ENCODE results near the gene DYRK1A.
A peak's percentile ranks its signal among the peaks of the same experiment; 100 is the strongest.
"Not testable (repeated sequence)": the region's sequence is repeated elsewhere in the genome, so short reads cannot be mapped to it uniquely, and the experiment has no call there.

The DYRK1A gene

GRCh38 chr21:37520801-37521200 lies 154.2 kb downstream of the DYRK1A start:
- TF ChIP-seq POLR2AphosphoS5 (IDR thresholded peaks at IDR 0.05; ENCODE audit: low read depth, low read length): no peak
- no peak for DNase-seq (ENCODE audit: insufficient read length, low spot score)
- no peak for FAIRE-seq

- FAIRE-seq: no peak
- TF ChIP-seq TAF1 (IDR thresholded peaks at IDR 0.05; ENCODE audit: low read depth, low read length) (no peak), POLR2AphosphoS5 (IDR thresholded peaks at IDR 0.05; ENCODE audit: low read depth, low read length) (0 out of 2 replicates have a peak, but pooled peaks have one; percentile 39)
- no peak for DNase-seq (ENCODE audit: insufficient read length, low spot score)
These were observed 155.1 kb downstream of the DYRK1A start for GRCh38 chr21:37521658-37522057.

DNA sequence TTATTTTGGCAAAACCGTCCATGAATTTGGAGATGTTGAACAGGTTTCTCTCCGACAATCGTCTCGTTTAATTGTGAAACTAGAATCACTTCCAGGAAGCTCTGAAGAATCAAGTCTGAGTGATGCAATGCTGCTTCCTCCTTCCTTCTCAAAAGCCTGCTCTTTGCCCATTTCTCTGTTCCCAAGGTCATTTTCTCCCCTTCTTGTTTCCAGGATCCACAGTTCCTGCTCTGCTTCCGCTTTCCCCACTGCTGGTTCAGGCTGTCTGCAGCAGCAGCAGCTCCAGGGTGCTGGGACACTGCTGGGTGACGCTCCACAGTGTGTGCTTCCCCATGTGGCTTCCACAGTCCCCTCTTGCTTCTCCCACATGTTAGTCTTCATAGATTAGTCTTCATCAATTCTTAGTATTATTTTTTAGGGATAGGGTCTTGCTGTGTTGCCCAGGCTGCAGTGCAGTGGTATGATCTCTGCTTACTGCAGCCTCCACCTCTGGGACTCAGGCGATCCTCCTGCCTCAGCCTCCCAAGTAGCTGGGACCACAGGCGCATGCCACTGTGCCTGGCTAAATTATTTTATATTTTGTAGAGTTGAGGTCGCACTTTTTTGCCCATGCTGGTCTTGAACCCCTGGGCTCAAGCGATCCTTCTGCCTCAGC lies 156.2 kb downstream of the DYRK1A start:
- TF ChIP-seq SPI1 (IDR thresholded peaks at IDR 0.05; ENCODE audit: low read depth, low read length): no peak
- no peak; the same call in 1 of the 2 replicates for TF ChIP-seq POLR2AphosphoS5 (IDR thresholded peaks at IDR 0.05; ENCODE audit: low read depth, low read length)
- TF ChIP-seq POLR2A (IDR thresholded peaks at IDR 0.05; ENCODE audit: low read depth, low read length): no peak
- TF ChIP-seq PAX5 (IDR thresholded peaks at IDR 0.05; ENCODE audit: insufficient read depth, low read length, severe bottlenecking): no peak
- no peak for TF ChIP-seq POU2F2 (IDR thresholded peaks at IDR 0.05; ENCODE audit: low read depth, low read length)
- TF ChIP-seq TAF1 (IDR thresholded peaks at IDR 0.05; ENCODE audit: low read depth, low read length): no peak
- FAIRE-seq (no peak), DNase-seq (ENCODE audit: insufficient read length, low spot score) (no peak)

DNA sequence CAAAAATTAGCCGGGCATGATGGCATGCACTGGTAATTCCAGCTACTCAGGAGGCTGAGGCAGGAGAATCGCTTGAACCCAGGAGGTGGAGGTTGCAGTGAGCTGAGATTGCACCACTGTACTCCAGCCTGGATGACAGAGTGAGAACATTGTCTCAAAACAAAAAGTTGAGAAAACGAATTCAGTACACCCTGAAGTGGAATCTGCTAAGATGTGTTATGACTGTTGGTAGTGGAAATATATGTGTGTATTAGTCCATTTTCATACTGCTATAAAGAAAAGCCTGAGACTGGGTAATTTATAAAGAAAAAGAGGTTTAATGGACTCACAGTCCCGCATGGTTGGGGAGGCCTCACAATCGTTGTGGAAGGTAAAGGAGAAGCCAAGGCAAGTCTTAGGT lies 158.4 kb downstream of the DYRK1A start:
- not testable (repeated sequence) for DNase-seq (ENCODE audit: insufficient read length, low spot score); FAIRE-seq

DNA sequence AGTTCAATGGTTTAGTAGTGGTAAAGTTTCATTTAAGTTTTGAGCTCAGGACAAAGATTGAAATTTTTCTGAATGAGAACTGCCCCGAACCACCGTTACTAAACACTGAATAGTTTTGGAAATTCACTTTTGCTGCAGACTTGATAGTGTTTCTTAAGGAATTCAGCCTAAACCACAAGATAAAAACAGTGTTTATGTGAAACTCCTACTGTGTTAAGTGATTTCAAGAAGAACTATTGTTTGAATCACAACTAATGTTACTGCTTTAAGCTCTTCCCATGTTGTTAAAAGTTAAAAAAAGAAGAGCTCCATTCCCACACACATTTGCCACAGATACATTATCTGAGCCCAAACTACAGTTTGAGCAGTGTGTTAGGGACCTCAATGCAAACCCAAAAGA lies 159.2 kb downstream of the DYRK1A start:
- DNase-seq (ENCODE audit: insufficient read length, low spot score) (no peak), FAIRE-seq (no peak)
- TF ChIP-seq POLR2A (IDR thresholded peaks at IDR 0.05; ENCODE audit: low read depth, low read length): no peak
- no peak for TF ChIP-seq PAX5 (IDR thresholded peaks at IDR 0.05; ENCODE audit: insufficient read depth, low read length, severe bottlenecking)
- TF ChIP-seq POLR2AphosphoS5 (IDR thresholded peaks at IDR 0.05; ENCODE audit: low read depth, low read length): no peak
- no peak for TF ChIP-seq POU2F2 (IDR thresholded peaks at IDR 0.05; ENCODE audit: low read depth, low read length)
- no peak for TF ChIP-seq TAF1 (IDR thresholded peaks at IDR 0.05; ENCODE audit: low read depth, low read length)
- TF ChIP-seq SPI1 (IDR thresholded peaks at IDR 0.05; ENCODE audit: low read depth, low read length): no peak

DNA sequence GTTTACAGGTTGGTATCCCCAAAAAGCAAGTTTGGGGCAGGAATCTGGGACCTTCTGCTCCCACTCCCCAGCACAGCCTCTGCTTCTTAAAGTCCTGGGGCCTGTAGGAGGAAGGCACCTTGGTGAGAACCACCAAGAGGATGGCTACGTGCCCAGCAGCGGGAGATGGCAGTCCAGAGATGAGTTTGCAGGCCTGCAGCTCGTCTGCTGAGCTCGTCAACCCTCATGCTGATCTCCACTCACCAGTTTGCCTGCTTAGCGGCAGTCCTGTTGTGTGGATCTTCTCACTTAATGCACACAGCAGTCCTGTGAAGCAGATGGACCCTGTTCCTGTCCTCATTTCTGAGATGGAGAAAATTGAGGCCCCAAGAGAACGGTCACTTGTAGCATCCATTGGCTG lies 160.5 kb downstream of the DYRK1A start:
- no peak for TF ChIP-seq POU2F2 (IDR thresholded peaks at IDR 0.05; ENCODE audit: low read depth, low read length)
- TF ChIP-seq TAF1 (IDR thresholded peaks at IDR 0.05; ENCODE audit: low read depth, low read length): no peak
- TF ChIP-seq SPI1 (IDR thresholded peaks at IDR 0.05; ENCODE audit: low read depth, low read length): no peak
- no peak for TF ChIP-seq POLR2AphosphoS5 (IDR thresholded peaks at IDR 0.05; ENCODE audit: low read depth, low read length)
- TF ChIP-seq PAX5 (IDR thresholded peaks at IDR 0.05; ENCODE audit: insufficient read depth, low read length, severe bottlenecking): no peak
- no peak for TF ChIP-seq POLR2A (IDR thresholded peaks at IDR 0.05; ENCODE audit: low read depth, low read length)
- DNase-seq (ENCODE audit: insufficient read length, low spot score): no peak
- no peak for FAIRE-seq

DNA sequence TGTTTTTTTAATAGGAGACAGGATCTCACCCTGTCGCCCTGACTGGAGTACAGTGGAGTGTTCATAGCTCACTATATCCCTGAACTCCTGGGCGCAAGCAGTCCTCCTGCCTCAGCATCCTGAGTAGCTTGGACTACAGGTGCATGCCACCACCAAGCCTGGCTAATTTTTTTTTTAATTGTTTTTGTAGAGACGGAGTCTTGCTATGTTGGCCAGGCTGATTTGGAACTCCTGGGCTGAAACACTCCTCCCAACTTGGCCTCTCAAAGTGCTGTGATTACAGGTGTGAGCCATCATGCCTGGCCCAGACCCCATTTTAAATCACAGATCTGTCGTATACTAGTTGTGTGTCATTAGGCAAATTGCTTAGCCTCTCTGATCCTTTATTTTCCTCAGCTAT lies 161.1 kb downstream of the DYRK1A start:
- FAIRE-seq (no peak), DNase-seq (ENCODE audit: insufficient read length, low spot score) (no peak)
- TF ChIP-seq PAX5 (IDR thresholded peaks at IDR 0.05; ENCODE audit: insufficient read depth, low read length, severe bottlenecking): no peak
- no peak for TF ChIP-seq POLR2AphosphoS5 (IDR thresholded peaks at IDR 0.05; ENCODE audit: low read depth, low read length)
- no peak for TF ChIP-seq SPI1 (IDR thresholded peaks at IDR 0.05; ENCODE audit: low read depth, low read length)
- no peak for TF ChIP-seq TAF1 (IDR thresholded peaks at IDR 0.05; ENCODE audit: low read depth, low read length)
- TF ChIP-seq POLR2A (IDR thresholded peaks at IDR 0.05; ENCODE audit: low read depth, low read length): no peak
- TF ChIP-seq POU2F2 (IDR thresholded peaks at IDR 0.05; ENCODE audit: low read depth, low read length): no peak

DNA sequence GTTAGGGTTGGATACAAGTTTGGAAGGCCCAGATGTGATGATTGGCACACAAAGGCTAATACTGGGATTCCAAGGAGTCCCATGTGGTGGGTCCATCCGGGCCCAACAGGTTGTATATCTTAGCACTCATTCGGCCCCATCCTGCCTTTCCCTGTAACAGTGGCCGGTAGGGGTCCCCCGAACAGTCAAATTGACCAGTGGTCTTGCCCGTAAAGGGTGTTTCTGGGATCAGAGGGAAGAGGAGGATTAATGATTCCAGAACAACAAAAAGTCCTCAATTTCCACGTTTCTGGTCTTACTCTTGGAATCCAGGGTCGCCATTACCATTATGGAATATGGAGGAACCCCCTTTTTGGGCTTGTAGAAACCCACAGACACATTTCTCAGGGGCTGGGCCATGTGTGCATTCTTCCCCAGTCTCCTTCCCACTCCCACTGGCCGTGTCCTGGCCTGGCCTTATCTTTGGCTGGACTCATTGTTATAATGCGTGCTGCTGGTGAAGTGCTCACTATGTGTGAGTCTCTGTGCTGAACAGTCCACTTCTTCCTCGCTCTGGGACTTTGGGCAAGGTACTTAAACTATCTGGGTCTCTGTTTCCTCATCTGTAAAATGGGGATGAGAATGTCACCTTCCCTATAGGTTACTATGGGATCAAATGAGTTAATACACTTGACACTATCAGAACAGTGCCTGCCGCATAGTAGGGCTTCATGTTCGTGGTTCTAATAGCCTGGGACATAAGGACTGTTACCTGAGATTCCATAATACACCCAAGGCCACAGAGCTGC lies 161.8 kb downstream of the DYRK1A start:
- TF ChIP-seq SPI1 (IDR thresholded peaks at IDR 0.05; ENCODE audit: low read depth, low read length): no peak
- no peak for TF ChIP-seq POU2F2 (IDR thresholded peaks at IDR 0.05; ENCODE audit: low read depth, low read length)
- no peak for TF ChIP-seq TAF1 (IDR thresholded peaks at IDR 0.05; ENCODE audit: low read depth, low read length)
- TF ChIP-seq PAX5 (IDR thresholded peaks at IDR 0.05; ENCODE audit: insufficient read depth, low read length, severe bottlenecking): no peak
- TF ChIP-seq POLR2AphosphoS5 (IDR thresholded peaks at IDR 0.05; ENCODE audit: low read depth, low read length): no peak
- no peak for TF ChIP-seq POLR2A (IDR thresholded peaks at IDR 0.05; ENCODE audit: low read depth, low read length)
- no peak for DNase-seq (ENCODE audit: insufficient read length, low spot score)
- no peak for FAIRE-seq

DNA sequence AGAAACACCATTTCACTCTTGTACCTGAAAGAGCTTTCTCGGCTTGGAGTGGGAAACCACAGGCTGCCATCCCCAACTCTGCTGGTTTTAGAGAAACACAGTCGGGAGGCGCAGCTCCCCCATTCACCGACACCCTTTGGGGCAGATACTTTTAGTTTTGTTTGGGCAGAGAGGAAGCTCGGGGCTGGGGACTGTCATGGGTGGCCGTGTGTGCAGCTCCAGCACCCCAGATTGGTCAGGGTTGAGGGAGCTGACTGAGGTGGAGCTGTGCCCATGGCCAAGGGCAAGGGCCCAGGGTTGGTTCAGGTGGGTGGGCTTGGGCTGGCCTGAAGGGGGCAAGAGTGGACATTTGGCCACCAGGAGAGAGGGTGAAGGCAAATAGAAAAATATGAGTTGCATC lies 163.1 kb downstream of the DYRK1A start:
- DNase-seq (ENCODE audit: insufficient read length, low spot score): no peak
- FAIRE-seq: no peak
- no peak for TF ChIP-seq TAF1 (IDR thresholded peaks at IDR 0.05; ENCODE audit: low read depth, low read length)
- TF ChIP-seq SPI1 (IDR thresholded peaks at IDR 0.05; ENCODE audit: low read depth, low read length): no peak
- no peak for TF ChIP-seq PAX5 (IDR thresholded peaks at IDR 0.05; ENCODE audit: insufficient read depth, low read length, severe bottlenecking)
- no peak for TF ChIP-seq POLR2A (IDR thresholded peaks at IDR 0.05; ENCODE audit: low read depth, low read length)
- no peak for TF ChIP-seq POLR2AphosphoS5 (IDR thresholded peaks at IDR 0.05; ENCODE audit: low read depth, low read length)
- no peak for TF ChIP-seq POU2F2 (IDR thresholded peaks at IDR 0.05; ENCODE audit: low read depth, low read length)

GRCh38 chr21:37530901-37531351 lies 164.4 kb downstream of the DYRK1A start:
- DNase-seq (ENCODE audit: insufficient read length, low spot score) (no peak), FAIRE-seq (no peak)
- no peak for TF ChIP-seq POU2F2 (IDR thresholded peaks at IDR 0.05; ENCODE audit: low read depth, low read length)
- no peak for TF ChIP-seq POLR2A (IDR thresholded peaks at IDR 0.05; ENCODE audit: low read depth, low read length)
- TF ChIP-seq PAX5 (IDR thresholded peaks at IDR 0.05; ENCODE audit: insufficient read depth, low read length, severe bottlenecking): no peak
- TF ChIP-seq TAF1 (IDR thresholded peaks at IDR 0.05; ENCODE audit: low read depth, low read length): no peak
- no peak for TF ChIP-seq POLR2AphosphoS5 (IDR thresholded peaks at IDR 0.05; ENCODE audit: low read depth, low read length)
- no peak for TF ChIP-seq SPI1 (IDR thresholded peaks at IDR 0.05; ENCODE audit: low read depth, low read length)

All from GM12891 (cell line).